EH (cell line): ENCODE data around the gene ISY1.

Experiments used
- DNase-seq: peaks from one replicate; pipeline ENCODE4 v3.0.0-alpha.2; 2015; ENCODE audit warnings: low read depth

Gene ISY1

GRCh38 chr3:129087138-129087702, 73.6 kb downstream of the ISY1 start:
- DNase-seq, result peak; percentile 24

GRCh38 chr3:129085818-129086217, 75.0 kb downstream of the ISY1 start:
- DNase-seq, result no peak

- no peak for DNase-seq
Measured at GRCh38 chr3:129085165-129085715, 75.6 kb downstream of the ISY1 start.

- DNase-seq, result no peak
Measured at GRCh38 chr3:129084501-129084900, 76.4 kb downstream of the ISY1 start.

GRCh38 chr3:129082026-129082425, 78.8 kb downstream of the ISY1 start:
- no peak for DNase-seq

- no peak for DNase-seq
Measured at GRCh38 chr3:129081503-129081902, 79.4 kb downstream of the ISY1 start.

GRCh38 chr3:129078510-129078909, 82.4 kb downstream of the ISY1 start:
- DNase-seq, result no peak
